ENCODE data around the gene VMP1.
A peak's percentile ranks its signal among the peaks of the same experiment; 100 is the strongest.

VMP1 gene

DNA sequence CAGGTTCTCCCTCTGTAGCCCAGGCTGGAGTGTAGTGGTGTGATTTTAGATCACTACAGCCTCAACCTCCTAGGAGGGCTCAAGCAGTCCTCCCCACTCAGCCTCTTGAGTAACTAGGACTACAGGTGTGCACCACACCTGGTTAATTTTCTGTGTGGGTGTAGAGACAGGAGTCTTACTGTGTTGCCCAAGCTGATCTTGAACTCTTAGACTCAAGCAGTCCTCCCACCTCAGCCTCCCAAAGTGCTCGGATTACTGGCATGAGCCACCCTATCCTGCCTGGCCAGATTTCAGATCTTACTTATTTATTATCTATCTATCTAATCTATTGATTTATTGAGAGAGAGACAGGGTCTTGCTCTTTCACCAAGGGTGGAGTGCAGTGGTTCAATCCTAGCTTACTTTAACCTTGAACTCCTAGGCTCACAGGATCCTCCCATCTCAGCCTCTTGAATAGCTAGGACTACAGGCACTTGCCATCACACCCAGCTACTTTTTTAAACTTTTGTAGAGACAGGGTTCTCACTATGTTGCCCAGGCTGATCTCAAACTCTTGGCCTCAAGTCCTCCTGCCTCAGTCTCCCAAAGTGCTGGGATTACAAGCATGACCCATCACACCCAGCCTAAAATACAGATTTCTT, 123.5 kb downstream of the VMP1 start:
- TF ChIP-seq, protein P1, sequence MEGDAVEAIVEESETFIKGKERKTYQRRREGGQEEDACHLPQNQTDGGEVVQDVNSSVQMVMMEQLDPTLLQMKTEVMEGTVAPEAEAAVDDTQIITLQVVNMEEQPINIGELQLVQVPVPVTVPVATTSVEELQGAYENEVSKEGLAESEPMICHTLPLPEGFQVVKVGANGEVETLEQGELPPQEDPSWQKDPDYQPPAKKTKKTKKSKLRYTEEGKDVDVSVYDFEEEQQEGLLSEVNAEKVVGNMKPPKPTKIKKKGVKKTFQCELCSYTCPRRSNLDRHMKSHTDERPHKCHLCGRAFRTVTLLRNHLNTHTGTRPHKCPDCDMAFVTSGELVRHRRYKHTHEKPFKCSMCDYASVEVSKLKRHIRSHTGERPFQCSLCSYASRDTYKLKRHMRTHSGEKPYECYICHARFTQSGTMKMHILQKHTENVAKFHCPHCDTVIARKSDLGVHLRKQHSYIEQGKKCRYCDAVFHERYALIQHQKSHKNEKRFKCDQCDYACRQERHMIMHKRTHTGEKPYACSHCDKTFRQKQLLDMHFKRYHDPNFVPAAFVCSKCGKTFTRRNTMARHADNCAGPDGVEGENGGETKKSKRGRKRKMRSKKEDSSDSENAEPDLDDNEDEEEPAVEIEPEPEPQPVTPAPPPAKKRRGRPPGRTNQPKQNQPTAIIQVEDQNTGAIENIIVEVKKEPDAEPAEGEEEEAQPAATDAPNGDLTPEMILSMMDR (IDR thresholded peaks at IDR 0.05; ENCODE audit: low read depth, low read length, missing control alignments): no peak

DNA sequence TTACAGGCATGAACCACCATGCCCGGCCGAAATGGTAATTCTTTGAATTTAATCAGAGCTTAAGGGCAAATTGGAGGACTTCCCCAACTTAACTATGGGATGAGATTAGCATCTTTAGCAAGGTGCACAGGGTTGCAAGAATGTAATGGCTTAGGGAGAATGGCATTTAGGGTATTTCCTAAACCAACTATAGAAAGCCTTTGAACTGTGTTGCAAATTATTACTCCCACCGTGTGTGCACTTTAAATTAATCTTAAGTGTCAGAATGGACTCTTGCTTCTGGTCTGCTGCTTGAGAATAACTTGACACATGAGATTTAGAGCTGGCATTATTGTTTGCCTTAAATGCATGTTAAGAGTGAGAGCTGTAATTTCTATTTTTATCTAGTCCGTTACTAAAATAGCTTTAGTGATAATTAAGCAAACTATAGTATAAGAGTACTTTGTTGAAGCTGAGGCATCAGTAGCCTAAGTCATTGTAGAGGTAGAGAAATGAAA, 125.5 kb downstream of the VMP1 start:
- H3K4me3 ChIP-seq (replicated peaks; ENCODE audit: low read depth, low read length): no peak overlapping the region
- TF ChIP-seq, protein P1 (IDR thresholded peaks at IDR 0.05; ENCODE audit: low read depth, low read length, missing control alignments): no peak
- DNase-seq (ENCODE audit: extremely low read depth, low read depth): no peak

More for the DNA sequence above, 123.5 kb downstream of the VMP1 start:
- H3K4me3 ChIP-seq (replicated peaks; ENCODE audit: low read depth, low read length): no peak overlapping the region
- no peak for DNase-seq (ENCODE audit: extremely low read depth, low read depth)

DNA sequence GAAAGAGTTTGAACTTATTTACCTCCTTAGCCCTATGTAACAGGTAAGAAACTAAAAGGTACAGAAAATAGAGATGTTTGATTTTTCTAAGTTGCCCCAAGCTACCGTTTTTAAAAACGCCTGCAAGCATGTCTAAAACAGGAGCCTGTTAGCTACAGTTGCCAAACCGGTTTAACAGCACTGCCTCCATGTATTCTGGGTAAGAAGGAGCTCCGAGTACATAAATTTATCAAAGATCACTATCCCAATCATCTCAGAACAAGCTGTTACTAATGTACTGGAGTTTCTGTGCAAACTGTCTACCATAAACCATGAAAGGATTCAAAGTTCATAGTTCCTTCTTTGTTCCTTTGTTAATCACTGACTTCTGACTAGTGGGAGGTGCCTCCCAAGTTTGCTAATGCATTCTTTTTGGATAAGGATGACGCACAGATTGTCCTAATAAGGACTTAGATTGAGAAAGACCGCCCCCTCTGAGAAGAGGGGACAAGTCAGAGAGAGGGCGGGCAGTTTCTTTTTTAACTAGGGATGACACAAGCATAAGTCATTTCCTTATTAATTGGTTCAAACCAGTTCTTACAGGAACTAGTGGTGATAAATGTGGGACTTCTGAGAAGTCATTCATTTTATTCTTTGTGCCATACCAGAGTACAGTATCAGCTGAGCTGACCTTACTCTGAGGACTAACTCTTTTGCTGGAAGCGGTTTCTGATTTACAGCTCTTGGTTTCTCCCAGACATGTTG, 130.0 kb downstream of the VMP1 start:
- peak overlapping the region; percentile 89 for H3K4me3 ChIP-seq (replicated peaks; ENCODE audit: low read depth, low read length)
- peak; percentile 98 for DNase-seq (ENCODE audit: extremely low read depth, low read depth)
- TF ChIP-seq, protein P1 (IDR thresholded peaks at IDR 0.05; ENCODE audit: low read depth, low read length, missing control alignments): no peak

DNA sequence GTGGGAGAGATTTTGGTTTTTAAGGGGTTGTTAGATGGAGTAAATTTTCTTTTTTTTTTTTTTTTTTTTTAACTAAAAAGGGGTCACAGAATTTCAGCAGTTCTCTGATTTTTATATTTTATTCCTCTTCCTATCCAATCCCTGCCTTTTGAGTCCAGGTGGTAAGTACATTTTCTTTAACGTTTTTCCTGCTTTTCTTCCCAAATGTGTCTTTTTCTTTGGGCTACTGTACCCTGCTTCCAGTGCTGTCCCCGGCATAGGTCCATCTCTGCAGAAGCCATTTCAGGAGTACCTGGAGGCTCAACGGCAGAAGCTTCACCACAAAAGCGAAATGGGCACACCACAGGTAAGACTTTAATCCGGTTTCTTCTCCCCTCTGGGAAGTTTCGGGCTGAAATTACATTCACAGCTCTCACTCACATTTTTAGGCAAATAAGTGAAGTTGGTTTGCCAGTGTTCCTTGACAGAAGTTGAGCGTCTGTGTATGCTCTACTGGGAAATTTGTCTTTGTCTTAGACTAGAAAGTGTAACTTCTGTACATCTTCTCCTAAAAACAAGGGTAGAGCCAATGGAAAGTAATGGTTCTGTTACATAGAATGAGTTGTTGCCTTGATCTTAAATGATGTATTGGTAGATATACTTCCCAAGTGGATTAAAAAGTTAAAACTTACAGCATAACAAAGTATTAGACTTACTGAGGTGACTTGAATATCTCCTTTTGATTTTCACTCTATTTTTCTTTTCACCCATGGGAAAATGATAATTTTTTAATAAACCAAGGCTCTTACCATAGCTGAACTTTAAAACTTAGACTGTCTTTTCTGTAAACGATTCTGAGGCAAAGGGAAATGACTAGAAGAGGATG, 130.8 kb downstream of the VMP1 start:
- peak overlapping the region; percentile 89 for H3K4me3 ChIP-seq (replicated peaks; ENCODE audit: low read depth, low read length)
- no peak for DNase-seq (ENCODE audit: extremely low read depth, low read depth)
- TF ChIP-seq, protein P1 (IDR thresholded peaks at IDR 0.05; ENCODE audit: low read depth, low read length, missing control alignments): no peak

DNA sequence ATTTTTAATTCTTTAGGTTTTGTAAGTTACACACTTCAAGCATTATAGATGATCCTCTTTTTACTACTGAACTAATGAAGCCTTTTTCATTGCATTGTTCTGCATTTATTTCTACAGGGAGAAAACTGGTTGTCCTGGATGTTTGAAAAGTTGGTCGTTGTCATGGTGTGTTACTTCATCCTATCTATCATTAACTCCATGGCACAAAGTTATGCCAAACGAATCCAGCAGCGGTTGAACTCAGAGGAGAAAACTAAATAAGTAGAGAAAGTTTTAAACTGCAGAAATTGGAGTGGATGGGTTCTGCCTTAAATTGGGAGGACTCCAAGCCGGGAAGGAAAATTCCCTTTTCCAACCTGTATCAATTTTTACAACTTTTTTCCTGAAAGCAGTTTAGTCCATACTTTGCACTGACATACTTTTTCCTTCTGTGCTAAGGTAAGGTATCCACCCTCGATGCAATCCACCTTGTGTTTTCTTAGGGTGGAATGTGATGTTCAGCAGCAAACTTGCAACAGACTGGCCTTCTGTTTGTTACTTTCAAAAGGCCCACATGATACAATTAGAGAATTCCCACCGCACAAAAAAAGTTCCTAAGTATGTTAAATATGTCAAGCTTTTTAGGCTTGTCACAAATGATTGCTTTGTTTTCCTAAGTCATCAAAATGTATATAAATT, 132.3 kb downstream of the VMP1 start:
- no peak for DNase-seq (ENCODE audit: extremely low read depth, low read depth)
- H3K4me3 ChIP-seq (replicated peaks; ENCODE audit: low read depth, low read length): peak overlapping the region; percentile 89
- TF ChIP-seq, protein P1 (IDR thresholded peaks at IDR 0.05; ENCODE audit: low read depth, low read length, missing control alignments): no peak
